Measurements from ENCODE around the gene CRBN.

Gene CRBN

GRCh38 chr3:3134750-3135448 is 44.6 kb downstream of the CRBN start:
- TF ChIP-seq EZH2 (IDR thresholded peaks at IDR 0.05) = no peak
- TF ChIP-seq FOXP2 (optimal IDR thresholded peaks at IDR 0.05; ENCODE audit: control extremely low read depth, extremely low read length, insufficient read depth) = no peak
- no peak for TF ChIP-seq POLR2AphosphoS5 (IDR thresholded peaks at IDR 0.05; ENCODE audit: borderline replicate concordance, low read depth, low read length)
- peaks cover 19% of the 10 kb centered on the region for H3K36me3 ChIP-seq (ENCODE audit: insufficient read depth, low read length)
- no peak overlapping the region for H3K27ac ChIP-seq
- DNase-seq (ENCODE audit: low read depth, low spot score) = no peak
- H3K4me3 ChIP-seq = no peak overlapping the region
- no peaks in the 10 kb centered on the region for H3K9me3 ChIP-seq (ENCODE audit: low read depth, low read length)
- H3K9ac ChIP-seq (ENCODE audit: insufficient read length) = no peak overlapping the region

GRCh38 chr3:3133500-3133899 is 46.0 kb downstream of the CRBN start:
- Histone ChIP-seq H3K9me3 (ENCODE audit: low read depth, low read length) (no peaks in the 10 kb centered on the region), H3K27ac (no peak overlapping the region), H3K4me3 (no peak overlapping the region), H3K36me3 (ENCODE audit: insufficient read depth, low read length) (peaks cover 32% of the 10 kb centered on the region), H3K9ac (ENCODE audit: insufficient read length) (no peak overlapping the region)
- TF ChIP-seq FOXP2 (optimal IDR thresholded peaks at IDR 0.05; ENCODE audit: control extremely low read depth, extremely low read length, insufficient read depth) (no peak), POLR2AphosphoS5 (IDR thresholded peaks at IDR 0.05; ENCODE audit: borderline replicate concordance, low read depth, low read length) (no peak), EZH2 (IDR thresholded peaks at IDR 0.05) (no peak)
- no peak for DNase-seq (ENCODE audit: low read depth, low spot score)

- Histone ChIP-seq H3K4me3 (no peak overlapping the region), H3K9ac (ENCODE audit: insufficient read length) (no peak overlapping the region), H3K36me3 (ENCODE audit: insufficient read depth, low read length) (peaks cover 27% of the 10 kb centered on the region), H3K9me3 (ENCODE audit: low read depth, low read length) (no peaks in the 10 kb centered on the region), H3K27ac (no peak overlapping the region)
- DNase-seq (ENCODE audit: low read depth, low spot score) = no peak
- TF ChIP-seq EZH2 (IDR thresholded peaks at IDR 0.05) (no peak), POLR2AphosphoS5 (IDR thresholded peaks at IDR 0.05; ENCODE audit: borderline replicate concordance, low read depth, low read length) (no peak), FOXP2 (optimal IDR thresholded peaks at IDR 0.05; ENCODE audit: control extremely low read depth, extremely low read length, insufficient read depth) (no peak)
Observed at GRCh38 chr3:3129579-3129978, 49.9 kb downstream of the CRBN start.

GRCh38 chr3:3127432-3128010 is 52.0 kb downstream of the CRBN start:
- Histone ChIP-seq H3K4me3 (peak overlapping the region; percentile 77), H3K9me3 (ENCODE audit: low read depth, low read length) (no peaks in the 10 kb centered on the region), H3K27ac (peak overlapping the region; percentile 60; the same call in 1 of the 2 replicates), H3K36me3 (ENCODE audit: insufficient read depth, low read length) (peaks cover 27% of the 10 kb centered on the region), H3K9ac (ENCODE audit: insufficient read length) (peak overlapping the region; percentile 85)
- DNase-seq (ENCODE audit: low read depth, low spot score) = no peak
- TF ChIP-seq EZH2 (IDR thresholded peaks at IDR 0.05) (no peak), POLR2AphosphoS5 (IDR thresholded peaks at IDR 0.05; ENCODE audit: borderline replicate concordance, low read depth, low read length) (no peak), FOXP2 (optimal IDR thresholded peaks at IDR 0.05; ENCODE audit: control extremely low read depth, extremely low read length, insufficient read depth) (no peak)

- peak within 1 kb of the TSS; percentile 60 for H3K27ac ChIP-seq
- H3K36me3 ChIP-seq (ENCODE audit: insufficient read depth, low read length) = peaks cover 27% of the 10 kb centered on the region
- H3K4me3 ChIP-seq = peak within 1 kb of the TSS; percentile 77
- TF ChIP-seq POLR2AphosphoS5 (IDR thresholded peaks at IDR 0.05; ENCODE audit: borderline replicate concordance, low read depth, low read length) (peak; percentile 90; the same call in 1 of the 2 replicates), EZH2 (IDR thresholded peaks at IDR 0.05) (no peak)
- H3K9me3 ChIP-seq (ENCODE audit: low read depth, low read length) = no peaks in the 10 kb centered on the region
- H3K9ac ChIP-seq (ENCODE audit: insufficient read length) = peak within 1 kb of the TSS; percentile 85
- DNase-seq (ENCODE audit: low read depth, low spot score) = no peak
Observed at GRCh38 chr3:3126477-3127431, 52.7 kb downstream of the CRBN start, which contains the start of gene TRNT1. TRNT1 (plus strand) TSS chr3:3126940; CDS start chr3:3129041, 2,101 bp downstream.

- Histone ChIP-seq H3K9me3 (ENCODE audit: low read depth, low read length) (no peaks in the 10 kb centered on the region), H3K9ac (ENCODE audit: insufficient read length) (peak overlapping the region; percentile 80), H3K27ac (no peak overlapping the region; the same call in 1 of the 2 replicates), H3K4me3 (peak overlapping the region; percentile 77), H3K36me3 (ENCODE audit: insufficient read depth, low read length) (peaks cover 23% of the 10 kb centered on the region)
- no peak for TF ChIP-seq FOXP2 (optimal IDR thresholded peaks at IDR 0.05; ENCODE audit: control extremely low read depth, extremely low read length, insufficient read depth)
- no peak for DNase-seq (ENCODE audit: low read depth, low spot score)
Observed at GRCh38 chr3:3125977-3126376, 53.5 kb downstream of the CRBN start.

GRCh38 chr3:3119393-3119851 is 60.1 kb downstream of the CRBN start:
- DNase-seq (ENCODE audit: low read depth, low spot score) = peak; percentile 75
- no peak overlapping the region for H3K27ac ChIP-seq
- no peaks in the 10 kb centered on the region for H3K36me3 ChIP-seq (ENCODE audit: insufficient read depth, low read length)
- peak overlapping the region; percentile 30; the same call in 1 of the 2 replicates for H3K4me3 ChIP-seq
- no peak overlapping the region for H3K9ac ChIP-seq (ENCODE audit: insufficient read length)
- no peaks in the 10 kb centered on the region for H3K9me3 ChIP-seq (ENCODE audit: low read depth, low read length)
- TF ChIP-seq FOXP2 (optimal IDR thresholded peaks at IDR 0.05; ENCODE audit: control extremely low read depth, extremely low read length, insufficient read depth) (no peak), EZH2 (IDR thresholded peaks at IDR 0.05) (no peak), POLR2AphosphoS5 (IDR thresholded peaks at IDR 0.05; ENCODE audit: borderline replicate concordance, low read depth, low read length) (no peak; the same call in 1 of the 2 replicates)

GRCh38 chr3:3117651-3118050 is 61.8 kb downstream of the CRBN start:
- Histone ChIP-seq H3K36me3 (ENCODE audit: insufficient read depth, low read length) (no peaks in the 10 kb centered on the region), H3K27ac (no peak overlapping the region), H3K4me3 (no peak overlapping the region), H3K9ac (ENCODE audit: insufficient read length) (no peak overlapping the region), H3K9me3 (ENCODE audit: low read depth, low read length) (no peaks in the 10 kb centered on the region)
- DNase-seq (ENCODE audit: low read depth, low spot score) = no peak
- no peak for TF ChIP-seq EZH2 (IDR thresholded peaks at IDR 0.05)
- TF ChIP-seq POLR2AphosphoS5 (IDR thresholded peaks at IDR 0.05; ENCODE audit: borderline replicate concordance, low read depth, low read length) = no peak
- TF ChIP-seq FOXP2 (optimal IDR thresholded peaks at IDR 0.05; ENCODE audit: control extremely low read depth, extremely low read length, insufficient read depth) = no peak
